ENCODE measurements around the gene WDR31. TPM values are rescaled to one million over a fixed set of nuclear protein-coding genes. Genes with fewer than 3 reads are reported as not detected.
A peak's percentile ranks its signal among the peaks of the same experiment; 100 is the strongest.

Gene WDR31
- total RNA-seq, 1 donor from 2014 or later: 1.9 TPM

- no peak overlapping the region for H3K4me3 Mint-ChIP-seq
- intact Hi-C loops (cut with micrococcal nuclease): no loop called here
- peak overlapping the region; percentile 26 for H3K27ac Mint-ChIP-seq
- H3K4me1 Mint-ChIP-seq (ENCODE audit: low read depth): peaks cover 22% of the 10 kb centered on the region
- no peaks in the 10 kb centered on the region for H3K27me3 Mint-ChIP-seq (ENCODE audit: insufficient read depth)
- no peaks in the 10 kb centered on the region for H3K9me3 Mint-ChIP-seq
- peaks cover 28% of the 10 kb centered on the region for H3K36me3 Mint-ChIP-seq (ENCODE audit: low read depth)
- DNase-seq (ENCODE audit: low spot score): no peak
Observed at GRCh38 chr9:113360242-113360842, 20.3 kb upstream of the WDR31 start.

DNA sequence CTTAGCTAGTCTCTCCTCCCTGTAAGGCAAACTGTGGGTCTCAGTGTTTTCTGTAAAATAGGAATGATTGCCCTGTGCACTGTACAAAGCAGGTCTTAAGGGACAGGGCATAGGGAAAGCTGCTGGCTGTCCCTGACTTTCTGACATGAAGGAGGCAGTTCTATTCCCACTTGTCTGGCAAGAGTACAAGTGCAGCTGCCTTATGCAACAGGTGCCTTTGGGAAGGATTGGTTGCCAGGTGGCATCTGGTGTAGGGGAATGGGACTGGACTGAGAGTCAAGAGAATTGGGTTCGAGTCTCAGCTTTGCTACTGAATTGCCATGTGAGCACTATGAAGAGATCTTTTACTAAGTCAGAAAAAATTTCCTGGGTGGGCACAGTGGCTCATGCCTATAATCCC lies 19.3 kb upstream of the WDR31 start:
- Mint-ChIP-seq H3K4me3 (no peak overlapping the region), H3K27me3 (ENCODE audit: insufficient read depth) (no peaks in the 10 kb centered on the region), H3K4me1 (ENCODE audit: low read depth) (peaks cover 22% of the 10 kb centered on the region), H3K27ac (no peak overlapping the region), H3K36me3 (ENCODE audit: low read depth) (peaks cover 28% of the 10 kb centered on the region), H3K9me3 (no peaks in the 10 kb centered on the region)
- intact Hi-C loops (cut with micrococcal nuclease): no loop called here
- DNase-seq (ENCODE audit: low spot score): no peak

GRCh38 chr9:113356686-113357292 lies 16.7 kb upstream of the WDR31 start:
- H3K4me1 Mint-ChIP-seq (ENCODE audit: low read depth): peaks cover 30% of the 10 kb centered on the region
- no peaks in the 10 kb centered on the region for H3K9me3 Mint-ChIP-seq
- H3K27me3 Mint-ChIP-seq (ENCODE audit: insufficient read depth): no peaks in the 10 kb centered on the region
- H3K36me3 Mint-ChIP-seq (ENCODE audit: low read depth): peaks cover 40% of the 10 kb centered on the region
- no peak for DNase-seq (ENCODE audit: low spot score)
- H3K4me3 Mint-ChIP-seq: no peak overlapping the region
- intact Hi-C loops (cut with micrococcal nuclease): no loop called here
- no peak overlapping the region for H3K27ac Mint-ChIP-seq

DNA sequence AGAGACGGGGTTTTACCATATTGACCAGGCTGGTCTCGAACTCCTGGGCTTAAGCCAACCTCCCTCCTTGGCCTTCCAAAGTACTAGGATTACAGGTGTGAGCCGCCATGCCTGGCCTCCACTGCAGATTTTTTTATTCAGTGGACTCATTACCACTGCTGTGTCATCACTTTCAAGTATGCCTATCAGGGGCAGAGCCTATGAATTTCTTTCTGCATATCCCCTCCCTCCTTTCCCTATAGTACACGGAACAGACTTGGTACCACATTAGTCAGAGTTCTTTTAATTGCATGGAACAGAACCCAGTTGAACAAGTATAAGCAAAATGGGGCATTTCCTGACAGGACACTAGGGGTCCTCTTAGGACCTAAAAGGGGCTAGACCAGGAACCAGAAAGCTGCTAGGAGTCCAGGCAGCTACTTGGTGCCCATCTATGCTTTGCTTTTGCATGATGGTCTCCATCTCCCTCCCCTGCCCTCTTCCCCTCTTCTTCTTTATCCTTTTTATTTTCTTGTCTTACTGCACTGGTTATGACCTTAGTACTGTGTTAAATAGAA lies 15.0 kb upstream of the WDR31 start:
- peaks cover 35% of the 10 kb centered on the region for H3K4me1 Mint-ChIP-seq (ENCODE audit: low read depth)
- H3K36me3 Mint-ChIP-seq (ENCODE audit: low read depth): peaks cover 29% of the 10 kb centered on the region
- H3K9me3 Mint-ChIP-seq: no peaks in the 10 kb centered on the region
- no peak for DNase-seq (ENCODE audit: low spot score)
- H3K4me3 Mint-ChIP-seq: no peak overlapping the region
- H3K27ac Mint-ChIP-seq: peak overlapping the region; percentile 4
- intact Hi-C loops (cut with micrococcal nuclease): no loop called here
- H3K27me3 Mint-ChIP-seq (ENCODE audit: insufficient read depth): no peaks in the 10 kb centered on the region

GRCh38 chr9:113352411-113352810 lies 12.3 kb upstream of the WDR31 start:
- intact Hi-C loops (cut with micrococcal nuclease): no loop called here
- Mint-ChIP-seq H3K27me3 (ENCODE audit: insufficient read depth) (no peaks in the 10 kb centered on the region), H3K4me3 (no peak overlapping the region), H3K9me3 (no peaks in the 10 kb centered on the region), H3K36me3 (ENCODE audit: low read depth) (peaks cover 21% of the 10 kb centered on the region), H3K4me1 (ENCODE audit: low read depth) (peaks cover 52% of the 10 kb centered on the region), H3K27ac (peak overlapping the region; percentile 64)
- no peak for DNase-seq (ENCODE audit: low spot score)

GRCh38 chr9:113352006-113352405 lies 11.9 kb upstream of the WDR31 start:
- H3K27ac Mint-ChIP-seq: peak overlapping the region; percentile 64

DNA sequence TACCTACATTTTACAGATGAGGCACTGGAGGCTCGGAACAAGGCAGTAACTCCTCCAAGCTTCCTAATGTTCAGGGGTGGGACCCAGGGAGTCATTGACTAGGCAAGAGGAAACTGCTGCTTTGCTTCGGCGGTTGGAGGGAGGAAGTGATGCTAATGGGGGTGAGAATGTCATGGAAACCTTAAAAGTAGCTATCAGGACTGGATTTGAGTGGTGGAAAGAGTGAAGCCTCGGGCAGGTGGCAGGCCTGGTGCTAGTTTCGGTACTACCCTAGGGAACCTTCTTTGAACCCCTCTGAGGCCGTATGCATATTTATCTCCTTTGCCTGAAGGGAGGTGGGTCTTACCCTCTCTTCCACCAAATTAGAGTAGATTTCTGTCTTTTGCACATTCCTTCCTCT lies 10.9 kb upstream of the WDR31 start:
- DNase-seq (ENCODE audit: low spot score): peak; percentile 59
- H3K9me3 Mint-ChIP-seq: no peaks in the 10 kb centered on the region
- peak overlapping the region; percentile 93 for H3K4me3 Mint-ChIP-seq
- peak overlapping the region; percentile 92 for H3K27ac Mint-ChIP-seq
- H3K4me1 Mint-ChIP-seq (ENCODE audit: low read depth): peaks cover 56% of the 10 kb centered on the region
- peaks cover 15% of the 10 kb centered on the region for H3K36me3 Mint-ChIP-seq (ENCODE audit: low read depth)
- H3K27me3 Mint-ChIP-seq (ENCODE audit: insufficient read depth): no peaks in the 10 kb centered on the region
- intact Hi-C loops (cut with micrococcal nuclease): loop anchor here (1.0 to 2.0 kb wide), 7 partner anchors 11 to 166 kb away; partner anchors contain the start of genes ALAD, C9orf43, CDC26 and FKBP15

More at GRCh38 chr9:113352006-113352405, 11.9 kb upstream of the WDR31 start:
- Mint-ChIP-seq H3K4me3 (peak overlapping the region; percentile 8), H3K36me3 (ENCODE audit: low read depth) (peaks cover 21% of the 10 kb centered on the region), H3K27me3 (ENCODE audit: insufficient read depth) (no peaks in the 10 kb centered on the region), H3K9me3 (no peaks in the 10 kb centered on the region), H3K4me1 (ENCODE audit: low read depth) (peaks cover 56% of the 10 kb centered on the region)
- intact Hi-C loops (cut with micrococcal nuclease): no loop called here
- DNase-seq (ENCODE audit: low spot score): no peak

DNA sequence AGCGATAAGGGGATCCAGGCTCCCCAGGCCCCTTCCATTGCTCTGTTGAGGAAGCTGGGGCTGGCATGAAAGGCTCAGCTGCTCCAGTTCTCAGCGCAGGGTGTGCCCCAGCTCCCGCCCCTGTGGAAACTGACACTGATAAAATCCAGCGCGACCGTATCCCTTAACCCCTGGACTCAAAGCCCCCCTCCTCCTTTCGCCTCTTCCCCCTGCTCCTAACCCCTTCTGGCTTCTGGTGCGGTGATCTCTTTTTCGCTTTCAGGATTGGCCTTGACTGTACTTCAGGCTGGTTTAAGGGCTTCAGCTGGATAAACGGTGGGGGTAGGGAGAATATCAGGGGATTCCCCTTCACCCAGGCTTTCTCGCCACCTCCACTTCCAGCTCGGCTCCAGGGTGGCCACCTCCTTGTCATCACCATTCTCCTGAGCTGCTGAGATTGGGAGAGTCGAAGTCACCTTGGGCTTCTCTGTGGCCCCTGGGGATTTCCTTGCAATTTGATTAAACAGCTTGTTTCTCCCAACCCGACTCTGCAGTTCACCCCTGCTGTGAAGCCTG lies 10.1 kb upstream of the WDR31 start:
- Mint-ChIP-seq H3K4me3 (peak overlapping the region; percentile 93), H3K27ac (peak overlapping the region; percentile 92), H3K27me3 (ENCODE audit: insufficient read depth) (no peaks in the 10 kb centered on the region), H3K9me3 (no peaks in the 10 kb centered on the region), H3K36me3 (ENCODE audit: low read depth) (peaks cover 15% of the 10 kb centered on the region), H3K4me1 (ENCODE audit: low read depth) (peaks cover 63% of the 10 kb centered on the region)
- peak; percentile 27 for DNase-seq (ENCODE audit: low spot score)
- intact Hi-C loops (cut with micrococcal nuclease): loop anchor here (1.0 to 2.0 kb wide), 3 partner anchors 51 to 167 kb away; partner anchors contain the start of genes ALAD, CDC26 and PRPF4

- peaks cover 15% of the 10 kb centered on the region for H3K36me3 Mint-ChIP-seq (ENCODE audit: low read depth)
- peaks cover 68% of the 10 kb centered on the region for H3K4me1 Mint-ChIP-seq (ENCODE audit: low read depth)
- intact Hi-C loops (cut with micrococcal nuclease): loop anchor here (1.0 to 2.0 kb wide), 4 partner anchors 15 to 167 kb away; partner anchors contain the start of genes ALAD, CDC26 and PRPF4
- H3K27me3 Mint-ChIP-seq (ENCODE audit: insufficient read depth): no peaks in the 10 kb centered on the region
- H3K4me3 Mint-ChIP-seq: peak within 1 kb of the TSS; percentile 93
- H3K27ac Mint-ChIP-seq: peak within 1 kb of the TSS; percentile 92
- DNase-seq (ENCODE audit: low spot score): peak; percentile 51
- no peaks in the 10 kb centered on the region for H3K9me3 Mint-ChIP-seq
Observed at GRCh38 chr9:113349445-113350094, 9.5 kb upstream of the WDR31 start, which contains the start of gene BSPRY. BSPRY (plus strand) TSS chr9:113349541; CDS start chr9:113349580, 39 bp downstream.

GRCh38 chr9:113349066-113349444 lies 9.0 kb upstream of the WDR31 start:
- DNase-seq (ENCODE audit: low spot score): no peak
- Mint-ChIP-seq H3K27ac (peak overlapping the region; percentile 82), H3K27me3 (ENCODE audit: insufficient read depth) (no peaks in the 10 kb centered on the region), H3K36me3 (ENCODE audit: low read depth) (peaks cover 11% of the 10 kb centered on the region), H3K9me3 (no peaks in the 10 kb centered on the region), H3K4me3 (peak overlapping the region; percentile 82), H3K4me1 (ENCODE audit: low read depth) (peaks cover 67% of the 10 kb centered on the region)
- intact Hi-C loops (cut with micrococcal nuclease): loop anchor here (2.0 kb wide), 1 partner anchor 14 kb away; no protein-coding TSS in a partner anchor

DNA sequence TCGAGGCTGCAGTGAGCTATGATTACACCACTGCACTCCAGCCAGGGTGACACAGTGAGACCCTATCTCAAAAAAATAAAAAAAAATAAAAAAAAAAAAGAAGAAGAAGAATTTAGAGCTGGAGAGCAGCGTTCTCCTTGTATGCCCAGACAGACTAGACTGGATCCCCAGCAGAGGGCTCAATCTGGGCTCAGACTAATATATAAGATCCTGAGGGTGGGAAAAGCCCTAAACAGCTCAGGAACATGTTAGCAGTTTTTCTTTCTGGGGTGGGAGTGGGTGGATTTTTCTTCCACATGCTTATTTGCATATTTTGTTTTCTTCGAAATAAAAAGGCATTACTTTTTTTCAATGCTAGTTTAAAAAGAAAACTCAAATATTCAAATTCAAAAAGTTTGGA lies 8.4 kb upstream of the WDR31 start:
- Mint-ChIP-seq H3K27me3 (ENCODE audit: insufficient read depth) (no peaks in the 10 kb centered on the region), H3K36me3 (ENCODE audit: low read depth) (peaks cover 8% of the 10 kb centered on the region), H3K4me3 (peak overlapping the region; percentile 82), H3K27ac (peak overlapping the region; percentile 54), H3K4me1 (ENCODE audit: low read depth) (peaks cover 68% of the 10 kb centered on the region), H3K9me3 (peaks cover under 1% of the 10 kb centered on the region)
- no peak for DNase-seq (ENCODE audit: low spot score)
- intact Hi-C loops (cut with micrococcal nuclease): loop anchor here (2.0 kb wide), 1 partner anchor 14 kb away; no protein-coding TSS in a partner anchor

GRCh38 chr9:113345671-113346070 lies 5.6 kb upstream of the WDR31 start:
- H3K4me1 Mint-ChIP-seq (ENCODE audit: low read depth): peaks cover 70% of the 10 kb centered on the region

More at GRCh38 chr9:113345671-113346070, 5.6 kb upstream of the WDR31 start:
- intact Hi-C loops (cut with micrococcal nuclease): no loop called here
- Mint-ChIP-seq H3K27me3 (ENCODE audit: insufficient read depth) (no peaks in the 10 kb centered on the region), H3K27ac (peak overlapping the region; percentile 72), H3K9me3 (peaks cover 3% of the 10 kb centered on the region), H3K36me3 (ENCODE audit: low read depth) (no peaks in the 10 kb centered on the region), H3K4me3 (no peak overlapping the region)
- no peak for DNase-seq (ENCODE audit: low spot score)

Data from activated T-helper 1 cell treated with anti-CD3 and anti-CD28 coated beads, Interleukin-12 subunit alpha, Interleukin-12 subunit beta, Interleukin-2, Interleukin-4 antibody, amounts not matched to agents 30 ng/mL and 10 ng/mL and 1 ng/mL, durations not matched to agents 14 hours and 24 hours and 36 hours (primary cell).